ENCODE data around the gene ALDH18A1. TPM values are rescaled to one million over a fixed set of nuclear protein-coding genes. Genes with fewer than 3 reads are reported as not detected.

The ALDH18A1 gene
- total and polyA plus RNA-seq, 10 donors: 13.0 to 38.8 (median 23.2) TPM

GRCh38 chr10:95644901-95645300 is 11.6 kb downstream of the ALDH18A1 start:
- no peaks in the 10 kb centered on the region for H3K27me3 ChIP-seq (replicated peaks in 1 of 7)
- peaks cover 0 to 98% (median 47%) of the 10 kb centered on the region in 6 donors for H3K36me3 ChIP-seq
- H3K4me3 ChIP-seq: no peak overlapping the region
- H3K4me1 ChIP-seq: no peaks in the 10 kb centered on the region
- DNase-seq: no peak
- H3K27ac ChIP-seq: no peak overlapping the region
- H3K9me3 ChIP-seq: no peaks in the 10 kb centered on the region
- TF ChIP-seq POLR2AphosphoS5 (IDR thresholded peaks at IDR 0.05): no peak
- TF ChIP-seq CTCF (IDR thresholded peaks at IDR 0.05 in 8 of 11, conservative IDR thresholded peaks at IDR 0.05 in 3 of 11): no peak
- TF ChIP-seq POLR2A (IDR thresholded peaks at IDR 0.05): no peak
- intact Hi-C loops (cut with DNase I; ENCODE audit: low total_unique reads): no loop called here
- 63 to 81% (median 72%) methylated on average over 1 of the region's 1 CpG for WGBS, 5 donors

GRCh38 chr10:95640891-95641315 is 15.6 kb downstream of the ALDH18A1 start:
- Histone ChIP-seq H3K27ac (no peak overlapping the region), H3K27me3 (replicated peaks in 1 of 7) (no peaks in the 10 kb centered on the region), H3K9me3 (no peaks in the 10 kb centered on the region), H3K4me3 (no peak overlapping the region), H3K4me1 (no peaks in the 10 kb centered on the region), H3K36me3 (peaks cover 0 to 98% (median 60%) of the 10 kb centered on the region in 6 donors)
- 96 to 100% (median 100%) methylated on average over 1 of the region's 1 CpG for WGBS, 5 donors
- intact Hi-C loops (cut with DNase I; ENCODE audit: low total_unique reads): no loop called here
- no peak for DNase-seq
- TF ChIP-seq POLR2AphosphoS5 (IDR thresholded peaks at IDR 0.05): no peak
- no peak for TF ChIP-seq POLR2A (IDR thresholded peaks at IDR 0.05)
- no peak for TF ChIP-seq CTCF (IDR thresholded peaks at IDR 0.05 in 8 of 11, conservative IDR thresholded peaks at IDR 0.05 in 3 of 11)

GRCh38 chr10:95637911-95638310 is 18.6 kb downstream of the ALDH18A1 start:
- 92 to 100% (median 99%) methylated on average over 4 of the region's 4 CpGs for WGBS, 5 donors
- no peaks in the 10 kb centered on the region for H3K4me1 ChIP-seq
- H3K36me3 ChIP-seq: peaks cover 0 to 100% (median 74%) of the 10 kb centered on the region in 6 donors
- no peak overlapping the region for H3K4me3 ChIP-seq
- no peaks in the 10 kb centered on the region for H3K27me3 ChIP-seq (replicated peaks in 1 of 7)
- TF ChIP-seq POLR2AphosphoS5 (IDR thresholded peaks at IDR 0.05) (no peak), POLR2A (IDR thresholded peaks at IDR 0.05) (no peak), CTCF (IDR thresholded peaks at IDR 0.05 in 8 of 11, conservative IDR thresholded peaks at IDR 0.05 in 3 of 11) (no peak)
- DNase-seq: no peak
- intact Hi-C loops (cut with DNase I; ENCODE audit: low total_unique reads): no loop called here
- no peak overlapping the region for H3K27ac ChIP-seq
- no peaks in the 10 kb centered on the region for H3K9me3 ChIP-seq

- Histone ChIP-seq H3K4me3 (no peak overlapping the region), H3K36me3 (peaks cover 0 to 100% (median 74%) of the 10 kb centered on the region in 6 donors), H3K9me3 (no peaks in the 10 kb centered on the region), H3K27ac (no peak overlapping the region), H3K4me1 (no peaks in the 10 kb centered on the region), H3K27me3 (replicated peaks in 1 of 7) (no peaks in the 10 kb centered on the region)
- TF ChIP-seq CTCF (IDR thresholded peaks at IDR 0.05 in 8 of 11, conservative IDR thresholded peaks at IDR 0.05 in 3 of 11) (no peak), POLR2AphosphoS5 (IDR thresholded peaks at IDR 0.05) (no peak), POLR2A (IDR thresholded peaks at IDR 0.05) (no peak)
- intact Hi-C loops (cut with DNase I; ENCODE audit: low total_unique reads): no loop called here
- WGBS, 5 donors: 96 to 99% (median 97%) methylated on average over 10 of the region's 10 CpGs
- DNase-seq: no peak
Observed at GRCh38 chr10:95637140-95637539, 19.4 kb downstream of the ALDH18A1 start.
